AG04449 (cell line): ENCODE results near the gene UBE2N.
"Not testable (repeated sequence)": the region's sequence is repeated elsewhere in the genome, so short reads cannot be mapped to it uniquely, and the experiment has no call there.

Source experiments
- CTCF ChIA-PET: fragments of 350-600 bp; formaldehyde crosslinking; extraction: SDS; loops from one replicate; lab custom pipeline; 2021; ENCODE audit warnings: antibody characterized with exemption; lab: Yijun Ruan, JAX
- POLR2A ChIA-PET: fragments of 400-600, 350-600 bp; formaldehyde crosslinking; extraction: SDS; loops from one replicate; lab custom pipeline; 2020; ENCODE audit warnings: antibody characterized with exemption, inconsistent platforms; lab: Yijun Ruan, JAX
- DNase-seq: peaks from one replicate; pipeline ENCODE4 v3.0.0-alpha.2; 2010; ENCODE audit warnings: low read depth, low spot score
- H3K4me3 ChIP-seq: 2 replicates; pipeline ENCODE4 v1.5.1; 2011; ENCODE audit warnings: low read depth, mild to moderate bottlenecking, control low read depth, low read length
- TF ChIP-seq, protein P1 (sequence below): IDR thresholded peaks from one replicate; pipeline ENCODE4 v1.5.1; 2011; ENCODE audit warnings: mild to moderate bottlenecking, moderate library complexity, low read length, control low read depth, inconsistent platforms; ENCODE audit not compliant: insufficient read depth; ENCODE audit errors: missing control alignments

UBE2N gene

DNA sequence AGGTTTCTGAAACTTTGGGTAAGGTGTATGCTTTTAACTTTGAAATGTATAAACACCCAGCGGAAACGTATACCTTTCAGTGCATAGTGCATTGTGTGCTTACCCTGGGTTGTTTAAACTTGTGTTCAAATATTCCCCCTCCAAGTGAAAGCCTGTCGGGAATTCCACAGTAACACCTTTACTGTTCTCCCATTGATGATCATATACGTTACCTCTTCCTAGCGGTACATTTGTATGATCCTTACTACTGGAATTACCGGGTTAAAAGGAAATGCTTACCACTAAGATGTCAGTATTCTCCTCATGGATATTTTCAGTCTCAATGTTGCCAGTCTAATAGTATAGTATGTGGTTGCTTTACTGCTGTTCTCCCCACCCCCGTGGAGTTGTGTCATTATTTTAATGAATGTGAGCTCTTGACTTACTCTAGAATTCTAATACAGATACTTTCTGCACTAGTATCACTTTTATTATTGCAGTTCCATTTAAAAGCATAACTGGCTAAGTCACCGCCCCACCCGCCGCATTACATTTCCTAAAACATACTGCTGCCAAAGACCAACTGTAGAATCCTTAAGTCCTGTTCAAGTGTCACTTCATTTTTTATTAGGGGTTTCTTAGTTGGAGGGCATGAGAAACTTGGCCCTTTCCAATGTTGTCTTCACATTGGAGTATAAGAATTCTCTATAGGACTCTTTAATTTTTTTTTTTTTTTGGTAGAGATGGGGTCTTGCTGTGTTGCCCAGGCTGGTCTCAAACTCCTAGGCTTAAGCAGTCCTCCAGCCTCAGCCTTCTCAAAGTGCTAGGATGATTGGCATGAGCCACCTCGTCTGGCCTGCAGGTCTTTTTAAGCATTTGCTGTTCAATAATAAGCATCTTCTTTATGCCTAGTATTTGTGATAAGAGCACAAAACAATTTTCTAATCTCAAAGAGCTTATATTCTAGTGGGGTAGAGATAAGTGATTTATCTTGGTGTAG is 39.1 kb downstream of the UBE2N start:
- H3K4me3 ChIP-seq = no peak overlapping the region
- TF ChIP-seq, protein P1, sequence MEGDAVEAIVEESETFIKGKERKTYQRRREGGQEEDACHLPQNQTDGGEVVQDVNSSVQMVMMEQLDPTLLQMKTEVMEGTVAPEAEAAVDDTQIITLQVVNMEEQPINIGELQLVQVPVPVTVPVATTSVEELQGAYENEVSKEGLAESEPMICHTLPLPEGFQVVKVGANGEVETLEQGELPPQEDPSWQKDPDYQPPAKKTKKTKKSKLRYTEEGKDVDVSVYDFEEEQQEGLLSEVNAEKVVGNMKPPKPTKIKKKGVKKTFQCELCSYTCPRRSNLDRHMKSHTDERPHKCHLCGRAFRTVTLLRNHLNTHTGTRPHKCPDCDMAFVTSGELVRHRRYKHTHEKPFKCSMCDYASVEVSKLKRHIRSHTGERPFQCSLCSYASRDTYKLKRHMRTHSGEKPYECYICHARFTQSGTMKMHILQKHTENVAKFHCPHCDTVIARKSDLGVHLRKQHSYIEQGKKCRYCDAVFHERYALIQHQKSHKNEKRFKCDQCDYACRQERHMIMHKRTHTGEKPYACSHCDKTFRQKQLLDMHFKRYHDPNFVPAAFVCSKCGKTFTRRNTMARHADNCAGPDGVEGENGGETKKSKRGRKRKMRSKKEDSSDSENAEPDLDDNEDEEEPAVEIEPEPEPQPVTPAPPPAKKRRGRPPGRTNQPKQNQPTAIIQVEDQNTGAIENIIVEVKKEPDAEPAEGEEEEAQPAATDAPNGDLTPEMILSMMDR = no peak
- ChIA-PET CTCF (interaction anchor here (2.4 to 5.2 kb wide), 2 partner anchors 17 to 415 kb away, joined by 11 to 31 read pairs; no protein-coding TSS in a partner anchor), POLR2A (interaction anchor here (1.3 kb wide), 1 partner anchor 699 kb away, joined by 3 read pairs; no protein-coding TSS in a partner anchor)
- no peak for DNase-seq

DNA sequence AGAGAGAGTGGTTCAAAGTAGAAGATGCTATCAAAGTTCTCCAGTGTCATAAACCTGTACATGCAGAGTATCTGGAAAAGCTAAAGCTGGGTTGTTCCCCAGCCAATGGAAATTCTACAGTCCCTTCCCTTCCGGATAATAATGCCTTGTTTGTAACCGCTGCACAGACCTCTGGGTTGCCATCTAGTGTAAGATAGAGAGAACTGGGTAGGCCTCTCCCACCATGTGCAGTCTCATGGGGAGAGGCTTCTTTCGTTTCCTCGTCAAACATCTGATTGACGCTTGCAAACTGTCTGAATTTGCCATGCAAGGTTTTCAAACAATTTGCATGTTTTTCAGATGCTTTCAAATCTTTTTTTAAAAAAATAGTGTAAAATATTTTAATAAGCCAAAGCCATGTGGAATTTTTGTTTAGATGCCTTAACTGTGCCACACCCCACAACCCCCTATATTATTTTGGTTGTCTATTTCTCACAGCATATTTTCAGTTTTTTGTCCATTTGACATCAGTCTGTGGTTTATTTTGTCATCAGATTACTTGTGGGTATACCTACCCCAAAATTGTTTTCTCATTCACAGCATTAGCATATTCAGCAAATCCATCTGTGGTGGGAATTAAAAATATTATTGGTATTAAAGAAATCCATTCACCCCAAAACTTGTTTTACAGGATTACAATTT is 42.4 kb downstream of the UBE2N start:
- CTCF ChIA-PET = interaction anchor here (1.3 to 4.1 kb wide), 5 partner anchors 9 to 424 kb away, joined by 4 to 112 read pairs (median 21); no protein-coding TSS in a partner anchor
- H3K4me3 ChIP-seq, POLR2A ChIA-PET, DNase-seq: not testable (repeated sequence)

DNA sequence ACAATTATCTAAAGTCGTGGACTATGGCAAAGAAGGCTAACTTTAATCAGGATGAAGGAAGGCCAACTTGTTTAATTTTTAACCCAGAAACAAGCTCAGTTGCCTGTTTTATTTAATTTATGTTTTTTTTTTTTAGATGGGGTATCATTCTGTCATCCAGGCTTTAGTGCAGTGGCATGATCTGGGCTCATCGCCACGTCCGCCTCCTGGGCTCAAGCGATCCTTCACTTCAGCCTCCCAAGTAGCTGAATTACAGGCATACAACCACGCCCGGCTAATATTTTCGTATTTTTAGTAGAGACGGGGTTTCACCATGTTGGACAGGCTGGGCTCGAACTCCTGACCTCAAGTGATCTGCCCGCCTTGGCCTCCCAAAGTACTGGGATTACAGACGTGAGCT is 44.3 kb downstream of the UBE2N start:
- no peak overlapping the region for H3K4me3 ChIP-seq
- TF ChIP-seq, protein P1 = no peak
- ChIA-PET POLR2A (interaction anchor here (0.7 kb wide), 1 partner anchor 154 kb away, joined by 5 read pairs; no protein-coding TSS in a partner anchor), CTCF (interaction anchor here (0.6 to 4.1 kb wide), 63 partner anchors 8 to 706 kb away, joined by 3 to 112 read pairs (median 4); no protein-coding TSS in a partner anchor)
- no peak for DNase-seq

DNA sequence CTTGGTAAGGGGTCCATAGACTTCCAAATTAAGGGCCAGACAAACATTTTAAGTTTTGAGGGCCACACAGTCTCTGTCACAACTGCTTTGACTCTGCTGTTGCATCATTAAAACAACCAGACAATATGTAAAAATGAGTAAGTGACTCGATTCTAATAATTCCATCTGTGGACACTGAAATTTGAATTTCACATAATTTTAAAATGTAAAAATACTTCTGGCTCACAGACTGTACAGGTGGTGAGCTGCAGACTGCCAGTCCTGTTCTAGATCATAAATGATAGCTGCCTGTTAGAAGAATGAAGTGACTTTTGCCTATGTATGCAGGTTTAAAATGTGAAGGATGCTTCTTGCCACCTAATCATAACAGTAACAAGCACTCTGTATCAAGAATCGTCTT is 48.3 kb downstream of the UBE2N start:
- ChIA-PET CTCF (interaction anchor here (0.6 to 2.0 kb wide), 3 partner anchors 12 to 1819 kb away, joined by 3 to 5 read pairs (median 4); no protein-coding TSS in a partner anchor), POLR2A (no interaction called here)
- TF ChIP-seq, protein P1 = no peak
- no peak overlapping the region for H3K4me3 ChIP-seq
- DNase-seq = no peak

DNA sequence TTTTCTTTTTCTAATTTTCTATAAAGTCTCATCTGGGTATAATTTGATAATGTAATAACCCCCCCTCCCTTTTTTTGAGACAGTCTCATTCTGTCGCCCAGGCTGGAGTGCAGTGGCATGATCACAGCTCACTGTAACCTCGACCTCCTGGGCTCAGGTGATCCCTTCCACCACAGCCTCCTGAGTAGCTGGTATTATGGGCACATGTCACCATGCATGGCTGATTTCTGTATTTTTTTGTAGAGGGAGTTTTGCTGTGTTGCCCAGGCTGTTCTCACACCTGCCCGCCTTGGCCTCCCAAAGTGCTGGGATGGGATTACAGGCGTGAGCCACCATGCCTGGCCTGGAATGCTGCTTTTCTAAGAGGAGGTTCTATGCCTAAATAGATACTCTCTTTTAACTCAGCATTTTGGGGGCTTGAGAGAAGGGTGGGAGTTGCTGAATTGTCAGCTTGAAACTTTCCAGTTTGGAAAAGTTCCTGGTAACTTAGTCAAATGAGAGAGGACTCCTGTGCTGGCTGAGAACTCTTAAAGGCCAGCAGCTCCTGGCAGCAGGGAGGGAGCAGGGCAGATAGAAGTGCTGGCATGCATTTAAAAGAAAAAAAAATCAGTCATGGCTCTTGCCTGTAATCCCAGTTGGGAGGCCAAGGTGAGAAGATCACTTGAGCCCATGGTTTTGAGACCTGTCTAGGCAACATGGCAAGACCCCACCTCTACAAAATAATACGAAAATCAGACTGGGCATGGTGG is 51.0 kb downstream of the UBE2N start:
- no peak for DNase-seq
- no peak overlapping the region for H3K4me3 ChIP-seq
- TF ChIP-seq, protein P1 = no peak
- POLR2A ChIA-PET = no interaction called here
- CTCF ChIA-PET = interaction anchor here (1.2 to 1.7 kb wide), 3 partner anchors 9 to 567 kb away, joined by 3 to 5 read pairs (median 3); no protein-coding TSS in a partner anchor

DNA sequence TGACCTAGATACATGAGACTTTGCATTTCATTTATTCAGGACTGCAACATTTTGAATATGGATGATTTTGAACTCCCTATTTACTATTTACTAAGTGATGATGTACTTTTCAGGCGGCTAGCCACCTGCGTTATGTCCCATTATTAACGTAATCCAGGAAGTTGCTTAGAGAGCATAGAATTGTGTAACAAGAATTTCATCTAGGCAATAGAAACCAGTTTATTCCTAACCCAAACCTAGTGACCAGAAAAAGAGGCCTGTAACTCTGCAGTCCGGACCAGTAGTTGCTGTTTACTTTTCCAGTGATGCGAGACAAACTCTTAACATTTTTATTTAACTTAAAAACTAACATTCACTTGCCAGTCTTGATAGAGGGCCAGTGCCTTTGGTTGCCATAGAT is 51.7 kb downstream of the UBE2N start:
- POLR2A ChIA-PET = no interaction called here
- DNase-seq = no peak
- CTCF ChIA-PET = interaction anchor here (1.2 to 2.1 kb wide), 4 partner anchors 8 to 403 kb away, joined by 3 to 7 read pairs (median 4); no protein-coding TSS in a partner anchor
- H3K4me3 ChIP-seq = no peak overlapping the region
- TF ChIP-seq, protein P1 = no peak
